Pancreas (tissue), 10 donors: Measurements from ENCODE around the gene FRMD4B. TPM values are rescaled to one million over a fixed set of nuclear protein-coding genes. Genes with fewer than 3 reads are reported as not detected.

Experiments used
- ATAC-seq, 4 donors: fragments of 200-7000 bp; cut with Tn5 transposase; one replicate each; pipeline versions ENCODE4 v1.8.0 to v1.9.1; 2020; ENCODE audit warnings: mild to moderate bottlenecking in 4 of 4, moderate library complexity in 4 of 4
- DNase-seq, 6 donors: peaks; one replicate each; pipeline ENCODE4 v3.0.0-alpha.2; 2020
- FAIRE-seq: peaks from 2 replicates; lab custom pipeline; 2012; peaks lifted over from hg19 to GRCh38; lab: Jason Lieb, UNC
- H3K27ac ChIP-seq, 4 donors: fragments of 200-600 bp; sonication (generic); 1 replicate in 3 of 4; 2 replicates in 1 of 4; pipeline versions ENCODE4 v1.5.0 to v1.8.0; 2020
- H3K27me3 ChIP-seq, 4 donors: fragments of 200-600 bp; one replicate each; pipeline ENCODE4 v1.8.0; 2021
- H3K36me3 ChIP-seq, 3 donors: fragments of 200-600 bp; sonication (generic) in 1 of 3; one replicate each; pipeline versions ENCODE4 v1.5.0 to v1.8.0; 2020 to 2021
- H3K4me1 ChIP-seq, 3 donors: fragments of 200-600 bp; one replicate each; pipeline ENCODE4 v1.8.0; 2021
- H3K4me3 ChIP-seq, 4 donors: fragments of 200-600 bp; sonication (generic) in 2 of 4; one replicate each; pipeline versions ENCODE4 v1.5.0 to v1.8.0; 2020 to 2021
- H3K9me3 ChIP-seq, 4 donors: fragments of 200-600 bp; one replicate each; pipeline ENCODE4 v1.8.0; 2021
- CTCF ChIP-seq, 4 donors: fragments of 200-600 bp; sonication (generic) in 3 of 4; IDR thresholded peaks; one replicate each; pipeline versions ENCODE4 v1.5.0 to v1.8.0; 2021; ENCODE audit warnings: antibody characterized with exemption in 4 of 4
- WGBS, 2 donors: extraction: QIAGEN DNeasy Blood & Tissue Kit; methylation state at CpG; one replicate each; pipeline ENCODE4 v1.1.7; 2013; 5-methylcytosine and 5-hydroxymethylcytosine counted together
- intact Hi-C, 3 donors: fragments of 100-400 bp; cut with DNase I; formaldehyde crosslinking; loops; one replicate each; pipeline versions ENCODE4 v1.11.1 to v1.14.2; 2022
- polyA plus RNA-seq, 2 donors: library from polyadenylated mRNA; stranded (reverse); fragments of 200-250 nt; gene quantifications; one replicate each; pipeline ENCODE4 v1.2.3, GENCODE V29; 2013
- total RNA-seq, 6 donors: library from RNA; stranded (reverse); fragmentation: NEBNext Ultra II Directional in 4 of 6; extraction: Animal tissue kit (Norgen Biotek cat#: 25700) in 4 of 6; gene quantifications; one replicate each; pipeline versions ENCODE4 v1.2.1 to v1.2.4, GENCODE V29; 2021 to 2023
- donor health status: healthy with polysubstance abuse.
- donor health status: DM: no; HTN: no; CAD: no; lungs with moderate emphysema.
- donor health status: DM: no; HTN: no; CAD: no.
- donor health status: control.
- donor health status: control.
- donor health status: Bipolar disorder and iron deficiency.
- donor health status: DM: yes; HTN: yes; CAD: no.
- donor health status: DM: no; HTN: no; CAD: no.
- donor health status: DM: no; HTN: no; CAD: no.
- donor health status: DM: yes; HTN: yes; CAD: no.

FRMD4B gene
- total and polyA plus RNA-seq, 8 donors: 4.9 to 20.0 (median 7.3) TPM

DNA sequence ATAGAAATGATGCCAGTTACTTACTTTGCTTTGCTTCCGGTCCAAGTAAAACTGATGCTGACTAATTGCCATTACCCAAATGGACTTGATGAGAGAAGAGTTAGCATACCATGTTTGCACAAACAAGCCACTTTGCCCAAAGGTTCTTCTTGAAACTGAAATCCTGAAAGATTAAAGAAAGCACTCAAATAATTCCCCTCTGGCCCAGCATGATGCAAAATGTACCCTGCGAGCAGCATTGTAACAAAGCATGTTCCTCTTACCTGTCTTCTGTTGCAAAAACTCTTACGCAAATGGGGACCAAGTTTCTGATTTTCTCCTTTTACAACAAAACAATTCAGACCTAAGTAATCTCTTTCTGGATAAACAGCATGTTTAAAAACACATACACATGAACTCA lies 189.0 kb downstream of the FRMD4B start:
- intact Hi-C loops: no loop called here
- H3K9me3 ChIP-seq: no peaks in the 10 kb centered on the region
- H3K4me3 ChIP-seq: no peak overlapping the region
- peaks cover 0 to 25% (median 0%) of the 10 kb centered on the region in 3 donors for H3K36me3 ChIP-seq
- no peaks in the 10 kb centered on the region for H3K27me3 ChIP-seq
- FAIRE-seq (no peak), ATAC-seq (no peak), DNase-seq (no peak)
- no peak overlapping the region for H3K27ac ChIP-seq
- 93 to 95% methylated on average over 3 of the region's 3 CpGs for WGBS, 2 donors
- no peak for TF ChIP-seq CTCF (IDR thresholded peaks at IDR 0.05)
- peaks cover 0 to 9% (median 8%) of the 10 kb centered on the region in 3 donors for H3K4me1 ChIP-seq

- intact Hi-C loops: no loop called here
- ATAC-seq (no peak), DNase-seq (no peak), FAIRE-seq (no peak)
- peaks cover 0 to 31% (median 1%) of the 10 kb centered on the region in 3 donors for H3K36me3 ChIP-seq
- no peak overlapping the region for H3K27ac ChIP-seq
- no peaks in the 10 kb centered on the region for H3K9me3 ChIP-seq
- no peaks in the 10 kb centered on the region for H3K4me1 ChIP-seq
- no peak overlapping the region for H3K4me3 ChIP-seq
- TF ChIP-seq CTCF (IDR thresholded peaks at IDR 0.05): no peak
- no peaks in the 10 kb centered on the region for H3K27me3 ChIP-seq
- WGBS, 2 donors: 70 to 71% methylated on average over 7 of the region's 7 CpGs
Observed at GRCh38 chr3:69194431-69195165, 191.3 kb downstream of the FRMD4B start.

DNA sequence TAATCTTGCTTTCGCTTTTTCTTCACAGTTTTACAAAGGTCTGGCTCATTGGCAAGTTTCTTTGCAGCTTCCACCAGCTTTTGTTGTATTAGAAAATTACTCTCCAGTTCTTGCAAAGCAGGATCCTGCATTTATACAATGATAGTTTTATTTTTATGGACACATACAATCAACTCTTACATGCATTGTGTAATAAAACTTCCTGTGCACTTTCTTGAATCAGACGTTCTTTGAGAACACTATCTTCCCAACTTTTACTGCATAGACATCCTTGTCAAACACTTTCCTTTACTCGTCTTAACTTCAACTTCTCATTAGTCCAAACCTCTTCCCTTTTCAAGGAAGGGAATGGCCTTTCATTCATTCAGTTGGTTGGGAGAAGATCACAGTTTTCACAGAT lies 192.1 kb downstream of the FRMD4B start:
- FAIRE-seq: no peak
- 76 to 89% methylated on average over 3 of the region's 3 CpGs for WGBS, 2 donors
- H3K27ac ChIP-seq: no peak overlapping the region
- H3K9me3 ChIP-seq: no peaks in the 10 kb centered on the region
- no peaks in the 10 kb centered on the region for H3K4me1 ChIP-seq
- no peak overlapping the region for H3K4me3 ChIP-seq
- TF ChIP-seq CTCF (IDR thresholded peaks at IDR 0.05): no peak
- intact Hi-C loops: no loop called here
- peaks cover 0 to 31% (median 4%) of the 10 kb centered on the region in 3 donors for H3K36me3 ChIP-seq
- DNase-seq: no peak
- no peak for ATAC-seq
- H3K27me3 ChIP-seq: no peaks in the 10 kb centered on the region

DNA sequence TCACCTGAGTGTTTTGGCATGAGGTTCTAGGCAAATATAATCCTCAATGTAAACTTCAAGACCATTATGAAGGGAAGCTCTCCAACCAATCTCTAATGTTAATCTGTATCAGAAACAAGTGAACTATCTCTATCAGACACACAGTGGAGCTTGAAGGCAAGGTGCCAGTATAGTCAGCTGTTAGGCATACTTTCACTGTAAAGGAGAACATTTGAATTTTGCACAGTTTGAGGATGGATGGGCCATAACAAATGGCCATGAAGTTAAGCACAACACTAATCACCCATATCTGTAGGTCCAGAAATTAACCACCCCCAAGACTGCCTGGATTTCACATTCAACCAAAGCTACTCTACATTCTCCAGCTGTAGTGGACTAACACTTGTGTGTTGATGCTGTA lies 194.4 kb downstream of the FRMD4B start:
- Histone ChIP-seq H3K4me3 (no peak overlapping the region), H3K36me3 (peaks cover 0 to 39% (median 8%) of the 10 kb centered on the region in 3 donors), H3K27ac (no peak overlapping the region), H3K4me1 (no peaks in the 10 kb centered on the region), H3K9me3 (no peaks in the 10 kb centered on the region), H3K27me3 (no peaks in the 10 kb centered on the region)
- intact Hi-C loops: no loop called here
- TF ChIP-seq CTCF (IDR thresholded peaks at IDR 0.05): no peak
- FAIRE-seq: no peak
- DNase-seq: no peak
- no peak for ATAC-seq

DNA sequence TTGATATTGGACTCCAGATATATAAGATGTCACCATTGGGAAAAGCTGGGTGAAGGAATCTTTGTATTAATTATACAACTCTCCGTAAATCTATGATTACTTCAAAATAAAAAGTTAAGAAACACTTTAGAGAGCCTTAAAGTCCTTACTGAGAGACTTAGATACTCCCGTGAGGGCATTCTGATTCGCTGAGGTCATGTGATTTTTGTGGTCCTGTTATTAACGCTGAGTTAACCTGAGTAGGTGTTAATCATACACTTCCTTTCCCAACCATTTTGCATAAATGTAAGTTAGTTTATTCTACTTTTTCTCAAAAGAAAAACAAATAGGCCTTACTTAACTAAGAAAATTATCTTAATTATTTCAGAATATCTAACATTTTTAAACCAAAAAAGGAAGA lies 196.4 kb downstream of the FRMD4B start:
- TF ChIP-seq CTCF (IDR thresholded peaks at IDR 0.05): no peak
- no peak for DNase-seq
- no peaks in the 10 kb centered on the region for H3K4me1 ChIP-seq
- no peak overlapping the region for H3K4me3 ChIP-seq
- H3K9me3 ChIP-seq: no peaks in the 10 kb centered on the region
- H3K27ac ChIP-seq: no peak overlapping the region
- no peak for FAIRE-seq
- WGBS, 2 donors: 90 to 94% methylated on average over 4 of the region's 4 CpGs
- peaks cover 0 to 37% (median 14%) of the 10 kb centered on the region in 3 donors for H3K36me3 ChIP-seq
- intact Hi-C loops: no loop called here
- H3K27me3 ChIP-seq: no peaks in the 10 kb centered on the region
- no peak for ATAC-seq
